GM10847 (cell line): ENCODE measurements around the gene STARD5.

Source experiments
- POLR2A ChIP-seq: IDR thresholded peaks from 2 replicates; pipeline ENCODE4 v1.6.1; 2011; ENCODE audit not compliant: insufficient read length; ENCODE audit errors: extremely low read depth

STARD5 gene

DNA sequence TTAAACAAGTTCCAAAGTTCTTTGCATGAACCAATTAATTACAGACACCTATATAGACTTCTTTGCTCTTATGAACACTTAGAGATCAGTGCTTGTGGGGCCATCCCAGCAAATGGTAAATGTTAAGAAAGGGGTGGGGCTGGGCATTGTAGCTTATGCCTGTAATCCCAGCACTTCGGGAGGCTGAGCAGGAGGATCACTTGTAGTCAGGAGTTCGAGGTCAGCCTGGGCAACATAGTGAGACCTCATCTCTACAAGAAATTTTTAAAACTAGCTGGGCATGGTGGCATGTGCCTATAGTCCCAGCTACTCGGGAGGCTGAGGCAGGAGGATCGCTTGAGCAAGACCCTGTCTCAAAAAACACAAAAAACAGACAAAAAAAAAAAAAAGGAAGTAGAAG is 19.4 kb upstream of the STARD5 start:
- no peak for TF ChIP-seq POLR2A

DNA sequence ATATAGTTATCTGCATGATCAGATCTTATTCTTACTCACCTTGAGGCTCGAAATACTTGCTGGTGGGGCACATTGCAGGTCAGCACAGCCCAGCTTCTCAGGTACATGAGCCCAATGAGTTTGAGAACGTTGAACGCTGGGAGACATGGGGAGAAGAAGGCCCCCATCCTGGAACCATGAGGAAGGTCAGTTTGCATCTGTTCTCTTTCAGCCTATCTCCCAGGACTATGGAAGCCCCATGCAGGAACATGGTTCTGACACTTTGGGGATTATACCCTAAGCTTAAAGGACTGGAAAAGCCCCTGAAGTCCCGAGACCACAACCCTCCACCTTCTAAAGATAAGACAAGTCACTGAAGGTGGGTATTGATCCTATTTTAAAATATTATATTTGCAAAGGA is 17.4 kb upstream of the STARD5 start:
- TF ChIP-seq POLR2A: no peak

DNA sequence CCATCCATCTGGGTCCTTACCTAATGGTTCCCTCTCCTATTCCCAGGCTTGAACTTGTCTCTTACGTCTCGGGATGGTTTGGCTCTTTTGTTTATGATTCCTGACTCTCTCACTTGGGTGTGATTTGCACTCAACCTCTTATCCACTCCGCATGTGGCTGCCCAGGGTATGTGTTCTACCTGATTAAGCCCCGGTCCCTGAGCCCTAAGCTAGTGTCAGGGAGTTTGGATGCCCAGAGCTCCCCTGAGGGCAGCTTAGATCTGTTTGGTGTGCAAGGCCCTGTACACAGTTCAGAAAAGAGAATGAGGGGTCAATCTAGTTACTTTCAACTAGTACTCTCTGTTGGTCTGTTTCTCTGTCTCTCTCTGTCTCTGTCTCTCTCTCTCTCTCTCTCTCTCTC is 15.9 kb upstream of the STARD5 start:
- no peak for TF ChIP-seq POLR2A

DNA sequence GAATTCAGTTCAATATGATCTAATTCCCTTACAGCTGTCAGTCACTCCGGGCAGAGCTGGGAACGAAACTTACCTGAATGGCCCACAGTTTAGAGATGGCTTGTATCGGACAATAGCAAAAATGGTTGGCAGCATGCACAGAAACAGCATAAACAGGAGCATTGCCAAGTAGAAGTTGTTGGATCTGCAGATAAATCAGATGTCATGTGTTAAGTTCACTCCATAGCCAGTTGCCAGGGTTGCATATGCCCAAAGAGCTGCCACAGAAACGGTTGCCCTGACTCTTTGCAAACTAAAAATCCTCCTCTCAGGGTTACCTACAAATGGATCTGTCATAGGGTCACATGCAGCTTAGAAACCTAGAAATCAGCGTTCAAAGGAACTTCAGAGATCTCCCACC is 15.4 kb upstream of the STARD5 start:
- TF ChIP-seq POLR2A: no peak

- TF ChIP-seq POLR2A: no peak
Observed at GRCh38 chr15:81338170-81339007, 14.4 kb upstream of the STARD5 start.

GRCh38 chr15:81337713-81338157 is 13.8 kb upstream of the STARD5 start:
- TF ChIP-seq POLR2A: no peak

DNA sequence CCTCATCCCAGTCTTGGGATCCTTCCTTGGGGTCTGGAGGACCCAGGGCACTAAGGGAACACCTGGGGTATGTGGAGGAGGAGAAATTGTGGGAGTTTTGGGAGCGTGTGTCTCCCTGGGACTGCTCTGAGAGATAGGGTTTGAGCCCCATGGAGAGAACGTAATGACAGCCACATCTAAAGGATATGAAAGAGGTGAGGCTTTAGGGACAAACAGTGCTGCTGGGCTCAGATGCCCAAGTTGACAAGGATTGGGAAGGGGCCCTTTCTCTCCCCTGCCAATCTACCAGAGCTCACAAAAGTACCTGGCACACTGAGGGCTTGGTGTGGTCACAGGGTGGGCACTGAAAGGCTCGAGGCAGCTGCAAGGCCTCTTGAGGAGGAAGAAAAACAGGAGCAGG is 13.3 kb upstream of the STARD5 start:
- no peak for TF ChIP-seq POLR2A

- TF ChIP-seq POLR2A: no peak
Observed at GRCh38 chr15:81336568-81336967, 12.6 kb upstream of the STARD5 start.

GRCh38 chr15:81335631-81336030 is 11.7 kb upstream of the STARD5 start:
- no peak for TF ChIP-seq POLR2A

- TF ChIP-seq POLR2A: no peak
Observed at GRCh38 chr15:81334768-81335435, 11.0 kb upstream of the STARD5 start.

GRCh38 chr15:81333363-81333762 is 9.4 kb upstream of the STARD5 start:
- no peak for TF ChIP-seq POLR2A

GRCh38 chr15:81332326-81332725 is 8.4 kb upstream of the STARD5 start:
- TF ChIP-seq POLR2A: no peak

DNA sequence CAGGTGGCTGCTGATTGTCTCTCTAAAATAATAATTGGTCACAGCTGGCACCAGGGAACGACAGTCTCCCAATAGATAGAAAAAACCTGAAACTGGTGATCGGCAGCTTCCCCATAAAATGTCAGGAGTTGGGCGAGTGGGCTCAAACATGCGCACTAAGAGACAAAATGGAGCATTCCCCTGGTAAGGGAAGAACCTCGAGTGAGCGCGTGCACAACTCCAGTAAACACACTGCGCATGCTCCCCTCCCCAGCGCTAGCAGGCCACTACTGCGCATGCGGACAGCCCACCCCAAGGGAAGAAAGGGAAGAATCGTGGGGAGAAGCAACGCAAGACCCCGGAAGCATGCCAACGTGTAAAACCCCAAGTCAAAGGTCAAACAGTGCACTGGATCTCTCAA is 7.7 kb upstream of the STARD5 start:
- no peak for TF ChIP-seq POLR2A

DNA sequence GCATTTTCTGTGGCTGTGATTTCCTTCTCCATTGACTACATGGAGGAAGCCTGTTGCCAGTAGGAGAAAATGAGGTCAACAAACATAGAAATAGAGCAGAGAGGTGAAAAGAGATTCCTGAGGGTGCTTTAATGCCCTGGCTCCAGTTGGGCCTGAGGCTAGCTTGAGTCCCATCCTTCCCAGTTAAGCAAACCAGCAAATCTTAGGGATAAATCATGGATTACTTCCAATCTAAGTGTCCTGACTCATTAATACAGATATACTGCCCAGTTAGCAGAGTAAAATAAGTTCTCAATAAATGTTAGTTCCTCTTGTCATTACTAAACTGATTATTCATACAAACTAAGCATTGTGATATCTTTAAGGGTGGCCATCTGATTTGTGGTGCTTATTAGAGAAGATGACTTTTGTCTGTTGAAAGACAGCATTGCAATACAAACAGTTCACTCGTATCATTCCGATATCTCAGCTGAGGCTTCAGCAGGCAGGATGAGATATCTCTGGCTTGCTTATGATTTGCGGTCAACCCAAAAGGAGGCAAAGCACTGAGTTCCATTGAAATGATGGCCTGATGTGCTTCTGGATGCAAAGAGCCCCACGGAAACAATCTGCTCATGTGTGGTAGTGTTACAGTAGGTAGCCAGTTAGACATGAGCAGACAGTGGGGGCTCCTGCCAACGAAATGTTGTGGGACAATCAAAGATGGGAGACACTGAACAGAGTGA is 6.6 kb upstream of the STARD5 start:
- TF ChIP-seq POLR2A: no peak

DNA sequence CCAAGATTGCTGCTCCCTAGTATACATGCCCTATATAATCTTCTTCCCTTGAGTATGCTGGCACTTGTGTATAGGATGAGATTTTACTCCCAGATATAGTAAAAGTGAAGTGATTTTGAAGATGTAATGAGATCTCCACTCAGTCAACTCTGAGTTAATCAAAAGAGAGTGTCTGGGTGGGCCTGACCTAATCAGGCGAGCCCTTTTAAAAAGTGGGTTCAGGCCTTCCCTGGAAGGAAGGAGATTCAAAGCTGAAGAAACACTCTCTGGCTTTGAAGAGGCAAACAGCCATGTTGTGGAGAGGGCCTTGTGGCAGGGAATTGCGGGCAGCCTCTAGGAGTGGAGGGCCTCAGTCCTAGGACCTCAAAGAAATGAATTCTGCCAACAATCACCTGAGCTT is 5.5 kb upstream of the STARD5 start:
- TF ChIP-seq POLR2A: no peak

DNA sequence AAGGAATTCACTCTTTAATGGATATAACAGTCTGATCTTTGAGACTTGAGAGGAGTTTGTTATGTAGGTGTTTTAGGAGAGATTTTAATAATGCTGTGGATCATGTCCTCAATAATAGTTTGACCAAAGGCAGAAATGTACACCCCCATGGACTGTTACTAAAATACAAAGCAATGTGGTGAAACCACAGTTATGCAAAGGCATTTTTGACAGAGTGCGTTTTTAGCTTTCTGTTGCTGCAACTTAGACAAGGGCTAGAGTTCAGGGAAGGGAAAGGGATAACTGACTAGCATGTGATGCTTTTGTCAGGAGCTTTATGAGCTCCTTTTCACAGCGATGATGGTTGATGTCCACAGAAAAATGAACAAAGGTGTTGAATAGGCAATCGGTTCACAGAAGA is 3.6 kb upstream of the STARD5 start:
- no peak for TF ChIP-seq POLR2A

DNA sequence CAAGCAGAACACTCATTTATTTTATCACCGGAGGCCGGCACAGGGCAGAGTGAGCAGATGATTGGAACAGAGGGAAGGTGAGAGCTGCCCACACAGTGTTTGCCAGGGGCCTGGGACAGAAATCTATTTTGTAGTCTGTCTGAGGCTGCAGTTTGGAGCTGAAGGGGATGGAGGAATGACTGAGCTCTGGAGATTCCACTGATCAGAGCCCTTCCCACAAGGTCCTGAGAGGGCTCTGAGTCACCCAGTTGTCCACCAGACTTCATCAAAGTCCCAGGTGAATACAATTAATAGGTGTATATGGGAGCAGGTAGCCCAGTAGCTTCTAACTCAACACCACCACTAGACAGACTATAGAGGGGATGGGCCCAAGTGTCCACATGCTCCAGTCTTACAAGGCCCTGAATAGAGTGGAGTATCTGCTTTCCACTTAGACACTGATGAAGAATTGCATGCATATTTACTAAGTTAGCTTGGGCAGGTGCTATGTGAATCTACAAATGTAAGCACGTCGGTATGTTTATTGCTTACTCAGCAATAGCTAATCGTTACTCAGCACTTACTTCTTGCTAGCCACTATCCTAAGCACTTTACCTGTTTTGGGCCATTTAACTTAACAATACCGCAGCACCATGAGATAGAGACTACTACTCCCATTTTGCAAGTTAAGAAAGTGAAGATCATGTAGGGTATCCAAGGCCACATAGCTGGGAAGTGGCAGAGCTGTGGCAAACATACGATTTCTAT is 2.7 kb upstream of the STARD5 start:
- TF ChIP-seq POLR2A: no peak
